NCI-H226 (cell line): Measurements from ENCODE around the gene CLTA.
A peak's percentile ranks its signal among the peaks of the same experiment; 100 is the strongest.

Experiments used
- DNase-seq: peaks from one replicate; pipeline ENCODE4 v3.0.0-alpha.2; 2015

CLTA gene, protein sequence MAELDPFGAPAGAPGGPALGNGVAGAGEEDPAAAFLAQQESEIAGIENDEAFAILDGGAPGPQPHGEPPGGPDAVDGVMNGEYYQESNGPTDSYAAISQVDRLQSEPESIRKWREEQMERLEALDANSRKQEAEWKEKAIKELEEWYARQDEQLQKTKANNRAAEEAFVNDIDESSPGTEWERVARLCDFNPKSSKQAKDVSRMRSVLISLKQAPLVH

GRCh38 chr9:36190388-36191289 is at the start of gene CLTA:
TSS of gene CLTA (plus strand) at chr9:36190921. CDS start at chr9:36191057, 136 bp downstream.
- DNase-seq: peak; percentile 90

GRCh38 chr9:36141288-36141687 is 49.4 kb upstream of the CLTA start:
- no peak for DNase-seq

DNA sequence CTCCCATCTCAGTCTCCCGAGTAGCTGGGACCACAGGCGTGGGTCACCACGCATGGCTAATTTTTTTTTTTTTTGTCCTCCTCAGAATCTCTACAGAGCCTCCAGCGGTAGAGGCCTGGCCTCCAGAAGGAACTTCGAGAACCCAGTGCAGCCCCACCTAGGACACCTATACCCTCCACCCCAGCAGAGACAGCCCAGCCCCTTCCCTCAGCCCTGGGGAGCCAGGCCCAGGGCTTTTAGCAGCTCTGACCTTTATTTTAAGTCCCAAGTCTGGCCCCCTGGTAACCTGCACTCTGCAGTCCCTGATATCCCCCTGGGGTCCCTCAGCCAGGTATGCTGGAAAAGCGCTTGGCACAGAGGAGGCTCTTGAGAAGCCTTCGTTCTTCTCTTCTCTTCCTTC is 49.0 kb upstream of the CLTA start:
- DNase-seq: no peak

GRCh38 chr9:36142510-36143244 is 48.0 kb upstream of the CLTA start:
- no peak for DNase-seq

DNA sequence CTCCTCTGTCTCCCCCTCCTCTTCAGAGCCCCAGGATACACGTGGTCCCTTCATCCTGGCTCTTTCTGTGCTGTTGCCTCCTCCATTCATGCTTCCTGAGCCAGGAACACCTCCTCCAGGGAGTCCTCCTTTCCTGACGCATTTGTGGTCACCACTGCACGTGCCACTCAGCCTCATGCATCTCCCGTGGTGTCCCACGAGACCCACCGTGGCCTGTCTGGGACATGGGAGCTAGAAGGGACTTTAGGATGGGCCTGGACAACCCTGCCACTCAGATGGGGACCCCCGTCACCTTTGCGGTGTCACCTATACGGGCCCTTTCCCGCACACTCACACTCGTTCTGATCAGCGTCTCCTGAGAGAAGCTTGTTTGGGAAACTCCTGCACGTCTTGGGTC is 47.5 kb upstream of the CLTA start:
- no peak for DNase-seq

- DNase-seq: no peak
Observed at GRCh38 chr9:36144309-36145232, 46.1 kb upstream of the CLTA start.

GRCh38 chr9:36145970-36146369 is 44.8 kb upstream of the CLTA start:
- DNase-seq: no peak

DNA sequence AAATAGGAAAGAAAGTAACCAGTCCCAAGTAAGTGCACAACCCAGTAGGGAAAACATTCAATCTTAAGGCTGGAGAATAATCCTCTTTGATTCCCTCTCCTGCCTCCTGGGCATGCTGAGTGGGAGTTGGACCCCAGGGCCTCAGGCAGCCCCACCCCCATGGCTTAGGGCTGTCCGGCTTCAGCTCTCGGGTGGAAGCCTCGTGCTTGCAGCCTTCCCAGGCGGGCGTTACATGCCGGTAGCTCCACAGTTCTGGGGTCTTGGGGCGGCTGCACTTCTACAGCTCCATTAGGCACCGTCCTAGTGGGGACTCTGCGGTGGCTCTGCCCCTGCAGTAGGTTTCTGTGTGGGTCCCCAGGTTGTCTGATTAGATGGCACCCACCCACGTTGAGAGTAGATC is 44.1 kb upstream of the CLTA start:
- DNase-seq: no peak

DNA sequence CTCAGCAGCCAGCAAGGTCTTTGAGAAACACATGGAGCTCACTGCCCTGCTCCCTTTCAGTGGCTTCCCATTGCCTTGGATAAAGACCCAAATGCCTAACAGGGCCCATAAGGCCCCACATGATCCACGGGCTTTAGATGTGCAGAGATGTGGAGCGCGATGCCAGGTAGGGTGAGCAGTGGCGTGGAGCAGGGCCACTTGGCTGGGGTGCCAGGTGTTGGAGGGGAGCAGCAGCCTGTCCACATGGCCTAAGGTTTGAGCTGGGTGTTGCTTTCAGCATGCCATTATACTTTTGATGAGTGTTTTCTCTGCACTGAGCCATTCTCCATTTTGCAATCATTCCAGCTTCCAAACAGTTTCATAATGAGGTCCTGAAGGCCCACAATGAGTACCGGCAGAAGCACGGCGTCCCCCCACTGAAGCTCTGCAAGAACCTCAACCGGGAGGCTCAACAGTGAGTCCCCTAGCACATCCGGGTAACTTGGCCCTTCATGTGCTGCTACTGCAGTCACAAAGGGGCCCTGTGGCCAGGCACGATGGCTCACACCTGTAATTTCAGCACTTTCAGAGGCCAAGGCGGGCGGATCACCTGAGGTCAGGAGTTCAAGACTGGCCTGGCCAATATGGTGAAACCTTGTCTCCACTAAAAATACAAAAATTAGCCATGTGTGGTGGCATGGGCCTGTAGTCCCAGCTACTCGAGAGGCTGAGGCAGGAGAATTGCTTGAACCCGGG is 43.1 kb upstream of the CLTA start:
- DNase-seq: no peak

GRCh38 chr9:36148311-36149051 is 42.2 kb upstream of the CLTA start:
- DNase-seq: peak; percentile 88

DNA sequence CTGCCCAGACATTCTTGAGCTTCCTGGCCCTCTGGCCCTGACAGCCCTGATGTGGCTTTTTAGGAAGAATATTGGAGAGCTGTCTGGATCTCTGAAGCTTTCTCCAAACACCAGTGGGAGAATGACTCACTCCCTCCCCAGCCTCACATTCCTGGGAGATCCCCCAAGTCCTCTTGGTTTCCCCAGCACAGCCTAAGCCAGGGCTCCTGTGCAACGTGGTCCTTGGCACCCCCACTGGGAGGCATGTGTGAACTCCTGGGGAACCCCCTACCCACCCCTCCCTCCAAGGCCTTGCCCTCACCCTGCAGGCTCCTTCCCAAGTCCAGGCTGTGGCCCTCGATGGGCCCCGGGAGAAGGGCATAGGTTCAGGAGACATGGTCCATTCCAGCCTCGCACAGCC is 41.5 kb upstream of the CLTA start:
- peak; percentile 61 for DNase-seq

GRCh38 chr9:36150574-36151315 is 40.0 kb upstream of the CLTA start:
- DNase-seq: no peak

DNA sequence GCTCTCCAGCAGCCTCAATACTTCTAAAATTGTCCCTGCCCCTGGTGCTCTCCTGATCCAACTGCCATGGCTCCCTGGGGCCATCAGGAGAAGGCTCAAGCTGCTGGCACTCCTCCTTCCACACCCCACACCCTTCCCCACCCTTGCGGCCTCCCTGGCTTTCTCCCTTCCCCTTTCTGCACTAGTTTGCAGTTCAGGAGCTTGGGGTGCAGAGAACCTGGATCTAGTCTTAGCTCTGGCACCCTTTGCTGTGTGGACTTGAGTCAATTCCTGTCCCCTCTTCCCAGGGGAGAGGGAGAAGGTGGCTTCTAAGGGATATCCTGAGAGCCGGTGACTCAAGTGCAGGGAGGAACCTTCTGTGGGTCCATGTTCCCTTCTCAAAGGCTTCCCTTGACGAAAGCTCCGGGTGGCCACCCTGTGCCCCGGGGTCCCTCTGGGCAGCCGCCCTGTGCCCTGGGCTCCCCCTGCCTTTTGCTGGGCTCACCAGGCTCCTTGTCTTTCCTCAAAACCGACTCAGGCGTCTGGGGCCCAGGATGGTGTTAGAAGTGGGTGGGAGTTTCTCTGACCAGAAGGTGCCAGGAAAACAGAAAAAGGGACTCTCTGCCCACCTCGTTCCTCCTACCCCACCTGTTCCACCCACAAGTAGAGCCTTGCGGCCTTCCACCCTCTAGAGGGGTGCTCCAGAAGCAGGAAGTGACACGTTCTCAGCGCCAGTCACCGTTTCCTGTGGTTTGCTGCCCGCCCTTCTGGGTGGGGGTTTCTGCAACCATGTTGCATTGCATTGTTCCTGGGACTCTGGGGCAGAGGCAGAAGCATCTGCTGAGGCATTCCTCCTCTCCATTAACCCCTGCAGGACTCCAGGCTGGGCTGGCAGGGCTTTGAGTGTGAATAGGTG is 39.2 kb upstream of the CLTA start:
- DNase-seq: peak; percentile 54

DNA sequence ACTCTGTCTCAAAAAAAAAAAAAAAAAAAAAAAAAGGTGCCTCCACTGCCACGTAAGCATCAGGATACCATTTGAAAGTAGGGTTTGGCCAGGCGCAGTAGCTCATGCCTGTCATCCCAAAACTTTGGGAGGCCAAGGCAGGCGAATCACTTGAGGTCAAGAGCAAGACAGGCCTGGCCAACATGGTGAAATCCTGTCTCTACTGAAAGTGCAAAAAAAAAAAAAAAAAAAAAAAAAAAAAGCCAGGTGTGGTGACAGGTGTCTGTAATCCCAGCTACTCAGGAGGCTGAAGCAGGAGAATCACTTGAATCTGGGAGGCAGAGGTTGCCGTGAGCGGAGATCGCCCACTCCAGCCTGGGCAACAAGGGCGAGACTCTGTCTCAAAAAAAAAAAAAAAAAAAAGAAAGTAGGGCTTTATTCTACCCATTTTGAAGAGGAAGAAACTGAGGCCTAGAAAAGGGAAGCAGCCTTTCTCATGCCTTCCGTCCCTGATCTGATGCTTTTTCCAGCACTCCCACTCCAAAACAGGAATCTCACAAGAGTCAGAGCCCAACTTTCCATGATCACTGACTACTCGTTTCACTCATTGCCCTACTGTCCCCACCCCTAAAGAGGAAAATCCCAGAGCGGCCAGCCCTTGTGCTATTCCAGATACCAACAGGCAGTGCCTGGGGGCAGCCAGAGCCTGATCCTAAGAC is 37.8 kb upstream of the CLTA start:
- DNase-seq: no peak

DNA sequence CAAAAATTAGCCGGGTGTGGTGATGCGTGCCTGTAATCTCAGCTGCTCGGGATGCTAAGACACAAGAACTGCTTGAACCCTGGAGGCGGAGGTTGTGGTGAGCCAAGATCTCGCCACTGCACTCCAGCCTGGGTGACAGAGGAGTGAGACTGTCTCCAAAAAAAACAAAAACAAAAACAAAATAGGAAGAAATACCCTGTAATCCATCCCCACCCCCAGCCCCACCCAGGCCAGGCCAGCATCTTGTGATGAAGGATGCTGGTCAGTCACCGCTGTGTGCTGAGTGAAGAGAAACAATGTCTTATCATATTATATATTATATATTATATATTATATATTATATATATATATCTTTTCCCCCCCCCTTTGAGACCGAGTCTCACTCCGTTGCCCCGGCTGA is 37.0 kb upstream of the CLTA start:
- DNase-seq: no peak

GRCh38 chr9:36154331-36154952 is 36.3 kb upstream of the CLTA start:
- peak; percentile 12 for DNase-seq

- no peak for DNase-seq
Observed at GRCh38 chr9:36156116-36156515, 34.6 kb upstream of the CLTA start.

DNA sequence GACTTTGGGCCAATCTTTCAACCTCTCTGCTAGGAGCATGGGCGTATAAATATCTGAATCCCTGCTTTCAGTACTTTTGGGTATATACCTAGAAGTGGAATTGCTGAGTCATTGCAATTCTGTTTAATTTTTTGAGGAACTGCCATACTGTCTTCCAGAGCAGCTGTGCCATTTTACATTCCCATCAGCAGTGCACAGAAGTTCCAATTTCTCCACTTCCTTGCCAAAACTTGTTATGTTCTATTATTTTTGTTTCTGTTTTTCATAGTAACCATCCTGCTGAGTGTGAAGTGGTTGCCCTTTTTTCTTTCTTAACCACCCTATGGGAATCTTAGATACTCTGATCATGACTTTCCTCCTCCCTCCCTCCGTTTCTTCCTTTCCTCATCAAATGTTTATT is 32.6 kb upstream of the CLTA start:
- no peak for DNase-seq
